Ovary (tissue), 9 donors: ENCODE results near the gene EEF2K. TPM values are rescaled to one million over a fixed set of nuclear protein-coding genes. Genes with fewer than 3 reads are reported as not detected.

Experiments used
- DNase-seq, 5 donors: peaks; one replicate each; pipeline ENCODE4 v3.0.0-alpha.2; 2019 to 2020
- H3K27ac ChIP-seq, 2 donors: fragments of 200-600 bp; one replicate each; pipeline versions ENCODE4 v1.5.1 to v1.8.0; 2019 to 2022
- H3K27me3 ChIP-seq: fragments of 200-600 bp; one replicate; pipeline ENCODE4 v1.8.0; 2022
- H3K36me3 ChIP-seq: fragments of 200-600 bp; sonication (generic); one replicate; pipeline ENCODE4 v1.5.1; 2019
- H3K4me1 ChIP-seq: one replicate; pipeline ENCODE4 v1.8.1; 2013; ENCODE audit warnings: mild to moderate bottlenecking, moderate library complexity; ENCODE audit not compliant: insufficient read depth
- H3K4me3 ChIP-seq: fragments of 200-600 bp; sonication (generic); one replicate; pipeline ENCODE4 v1.5.1; 2017
- H3K9me3 ChIP-seq, 2 donors: fragments of 200-600 bp in 1 of 2; sonication (generic) in 1 of 2; one replicate each; pipeline versions ENCODE4 v1.5.1 to v1.8.1; 2013 to 2019; ENCODE audit warnings: mild to moderate bottlenecking in 1 of 2, moderate library complexity in 1 of 2
- EP300 ChIP-seq: sonication (generic); formaldehyde crosslinking; IDR thresholded peaks from one replicate; pipeline ENCODE4 v1.6.1; 2017; ENCODE audit warnings: antibody characterized with exemption
- POLR2A ChIP-seq: fragments of 450-650 bp; IDR thresholded peaks from one replicate; pipeline ENCODE4 v1.6.1; 2017; ENCODE audit warnings: antibody characterized with exemption, mild to moderate bottlenecking, moderate library complexity
- WGBS, 3 donors: extraction: QIAGEN DNeasy Blood & Tissue Kit in 1 of 3; methylation state at CpG; one replicate each; pipeline versions ENCODE4 v1.1.5 to v1.1.7; 2013 to 2017; 5-methylcytosine and 5-hydroxymethylcytosine counted together
- intact Hi-C, 4 donors: fragments of 100-400 bp; cut with DNase I; formaldehyde crosslinking; loops; one replicate each; pipeline versions ENCODE4 v1.11.0 to v1.15.1; 2022 to 2023
- polyA plus RNA-seq, 2 donors: library from polyadenylated mRNA; stranded (reverse); fragments of 200-250 nt in 1 of 2; fragments of 350-450 nt in 1 of 2; fragmentation: Illumina TruSeq in 1 of 2; extraction: RNeasy Lipid Tissue Mini Kit (QIAGEN cat#74804) in 1 of 2; gene quantifications; one replicate each; pipeline ENCODE4 v1.2.3, GENCODE V29; 2013 to 2014
- total RNA-seq, 7 donors: library from RNA; depleted of rRNA in 2 of 7; stranded (reverse); fragments of >200 nt in 2 of 7; fragmentation: NEBNext Ultra II Directional in 3 of 7; extraction: Animal tissue kit (Norgen Biotek cat#: 25700) in 3 of 7; gene quantifications; one replicate each; pipeline versions ENCODE4 v1.1.0 to v1.2.4, GENCODE V29; 2016 to 2023
- TF ChIP-seq, protein P1 (sequence below), 3 donors: fragments of 450-650 bp in 2 of 3; fragments of 200-600 bp in 1 of 3; IDR thresholded peaks; one replicate each; pipeline versions ENCODE4 v1.5.1 to v1.8.0; 2016 to 2022; ENCODE audit warnings: antibody characterized with exemption in 3 of 3, mild to moderate bottlenecking in 1 of 3
- donor health status: DM: no; HTN: no; CAD: no; lungs with moderate emphysema.
- donor health status: DM: no; HTN: no; CAD: no.
- donor health status: Bipolar disorder and iron deficiency.
- donor health status: DM: yes; HTN: yes; CAD: no.
- donor health status: DM: no; HTN: no; CAD: no.
- donor health status: DM: yes; HTN: yes; CAD: no.

The EEF2K gene
- total and polyA plus RNA-seq, 9 donors = 8.1 to 37.6 (median 26.0) TPM

GRCh38 chr16:22282254-22282892 is 76.3 kb downstream of the EEF2K start:
- Histone ChIP-seq H3K27ac (no peak overlapping the region), H3K4me3 (no peak overlapping the region), H3K4me1 (no peaks in the 10 kb centered on the region), H3K36me3 (no peaks in the 10 kb centered on the region), H3K9me3 (no peaks in the 10 kb centered on the region), H3K27me3 (no peaks in the 10 kb centered on the region)
- no peak for DNase-seq
- intact Hi-C loops = no loop called here
- WGBS, 3 donors = 81 to 86% (median 83%) methylated on average over 5 of the region's 5 CpGs
- TF ChIP-seq POLR2A = no peak
- TF ChIP-seq, protein P1, sequence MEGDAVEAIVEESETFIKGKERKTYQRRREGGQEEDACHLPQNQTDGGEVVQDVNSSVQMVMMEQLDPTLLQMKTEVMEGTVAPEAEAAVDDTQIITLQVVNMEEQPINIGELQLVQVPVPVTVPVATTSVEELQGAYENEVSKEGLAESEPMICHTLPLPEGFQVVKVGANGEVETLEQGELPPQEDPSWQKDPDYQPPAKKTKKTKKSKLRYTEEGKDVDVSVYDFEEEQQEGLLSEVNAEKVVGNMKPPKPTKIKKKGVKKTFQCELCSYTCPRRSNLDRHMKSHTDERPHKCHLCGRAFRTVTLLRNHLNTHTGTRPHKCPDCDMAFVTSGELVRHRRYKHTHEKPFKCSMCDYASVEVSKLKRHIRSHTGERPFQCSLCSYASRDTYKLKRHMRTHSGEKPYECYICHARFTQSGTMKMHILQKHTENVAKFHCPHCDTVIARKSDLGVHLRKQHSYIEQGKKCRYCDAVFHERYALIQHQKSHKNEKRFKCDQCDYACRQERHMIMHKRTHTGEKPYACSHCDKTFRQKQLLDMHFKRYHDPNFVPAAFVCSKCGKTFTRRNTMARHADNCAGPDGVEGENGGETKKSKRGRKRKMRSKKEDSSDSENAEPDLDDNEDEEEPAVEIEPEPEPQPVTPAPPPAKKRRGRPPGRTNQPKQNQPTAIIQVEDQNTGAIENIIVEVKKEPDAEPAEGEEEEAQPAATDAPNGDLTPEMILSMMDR (IDR thresholded peaks at IDR 0.05) = no peak
- no peak for TF ChIP-seq EP300

GRCh38 chr16:22284637-22285036 is 78.6 kb downstream of the EEF2K start:
- no peaks in the 10 kb centered on the region for H3K4me1 ChIP-seq
- no peaks in the 10 kb centered on the region for H3K9me3 ChIP-seq
- no peak overlapping the region for H3K27ac ChIP-seq
- DNase-seq = no peak
- H3K27me3 ChIP-seq = no peaks in the 10 kb centered on the region
- TF ChIP-seq, protein P1 (IDR thresholded peaks at IDR 0.05) = no peak
- TF ChIP-seq POLR2A (no peak), EP300 (no peak)
- no peak overlapping the region for H3K4me3 ChIP-seq
- WGBS, 3 donors = 44 to 61% (median 56%) methylated on average over 9 of the region's 9 CpGs
- H3K36me3 ChIP-seq = no peaks in the 10 kb centered on the region
- intact Hi-C loops = no loop called here

DNA sequence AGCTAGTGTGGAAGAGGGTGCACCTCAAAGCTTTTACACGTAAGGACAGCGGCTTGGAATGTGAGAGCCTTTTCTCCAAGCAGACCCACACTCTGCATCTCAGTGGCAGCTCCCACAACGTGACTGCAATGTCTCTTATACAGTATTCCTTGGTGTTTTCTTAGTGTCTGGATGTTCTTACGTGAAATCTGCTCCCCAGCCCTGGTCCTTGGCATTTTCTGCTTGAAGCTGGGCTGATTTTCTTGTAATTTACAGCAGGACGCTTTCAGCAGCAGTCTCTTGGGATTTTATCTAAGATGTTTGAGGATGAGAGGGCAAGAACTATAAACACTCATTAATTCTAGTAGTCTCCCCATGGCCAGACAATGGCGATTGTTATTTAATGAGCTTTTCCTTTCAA is 79.0 kb downstream of the EEF2K start:
- no peak overlapping the region for H3K4me3 ChIP-seq
- no peak for DNase-seq
- intact Hi-C loops = no loop called here
- H3K9me3 ChIP-seq = no peaks in the 10 kb centered on the region
- no peak for TF ChIP-seq EP300
- TF ChIP-seq, protein P1 (IDR thresholded peaks at IDR 0.05) = no peak
- no peak for TF ChIP-seq POLR2A
- H3K4me1 ChIP-seq = no peaks in the 10 kb centered on the region
- H3K36me3 ChIP-seq = no peaks in the 10 kb centered on the region
- no peak overlapping the region for H3K27ac ChIP-seq
- no peaks in the 10 kb centered on the region for H3K27me3 ChIP-seq
- WGBS, 3 donors = 45 to 49% (median 46%) methylated on average over 6 of the region's 6 CpGs

DNA sequence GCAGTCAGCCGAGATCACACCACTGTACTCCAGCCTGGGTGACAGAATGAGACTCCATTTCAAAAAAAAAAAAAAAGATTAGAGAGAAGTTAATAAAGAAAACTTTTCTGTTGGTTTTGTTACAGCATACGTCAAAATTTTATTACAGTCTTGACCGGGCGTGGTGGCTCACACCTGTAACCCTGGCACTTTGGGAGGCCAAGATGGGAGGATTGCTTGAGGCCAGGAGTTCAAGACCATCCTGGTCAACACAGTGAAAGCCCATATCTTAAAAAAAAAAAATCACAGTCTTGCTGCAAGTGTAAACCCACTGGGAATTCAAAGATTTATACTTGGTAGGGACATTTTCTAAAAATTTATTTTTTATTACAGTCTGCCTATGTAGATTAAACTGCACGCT is 84.9 kb downstream of the EEF2K start:
- Histone ChIP-seq H3K36me3 (no peaks in the 10 kb centered on the region), H3K27ac (no peak overlapping the region), H3K9me3 (no peaks in the 10 kb centered on the region), H3K4me1 (no peaks in the 10 kb centered on the region), H3K4me3 (no peak overlapping the region), H3K27me3 (no peaks in the 10 kb centered on the region)
- DNase-seq = no peak
- intact Hi-C loops = loop anchor here in 3 of 4 donors (10.0 kb wide), 1 partner anchor 286 kb away; the partner anchor contains the start of genes MOSMO (in 3 of the 3) and PDZD9 (in 3 of the 3)
- no peak for TF ChIP-seq POLR2A
- 89 to 93% (median 90%) methylated on average over 5 of the region's 5 CpGs for WGBS, 3 donors

DNA sequence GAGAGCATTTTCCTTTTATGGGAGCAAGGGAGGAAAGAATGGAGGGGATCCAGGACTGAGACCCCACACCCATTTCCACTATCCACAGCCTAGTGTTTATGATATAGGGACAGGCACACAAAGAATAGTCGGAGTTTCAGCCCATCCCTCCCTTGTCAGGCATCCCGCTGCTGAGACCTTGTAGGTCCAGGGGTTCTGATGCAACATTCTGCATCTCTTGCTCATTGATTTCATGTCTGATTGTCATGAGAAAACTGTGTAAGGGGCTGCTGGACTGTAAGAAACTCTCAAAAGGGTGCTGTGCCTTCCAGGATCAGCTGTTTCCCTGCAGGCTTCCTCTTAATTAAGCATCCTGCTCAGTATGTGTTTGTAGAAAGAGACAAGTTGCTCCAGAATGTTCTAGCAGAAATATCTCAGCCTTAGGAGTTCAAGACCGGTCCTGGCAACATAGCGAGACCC is 85.8 kb downstream of the EEF2K start:
- intact Hi-C loops = loop anchor here in 3 of 4 donors (10.0 kb wide), 1 partner anchor 287 kb away; the partner anchor contains the start of genes MOSMO (in 3 of the 3) and PDZD9 (in 3 of the 3)
- H3K27me3 ChIP-seq = no peaks in the 10 kb centered on the region
- H3K9me3 ChIP-seq = no peaks in the 10 kb centered on the region
- no peaks in the 10 kb centered on the region for H3K36me3 ChIP-seq
- H3K27ac ChIP-seq = no peak overlapping the region
- TF ChIP-seq, protein P1 (IDR thresholded peaks at IDR 0.05) = no peak
- TF ChIP-seq POLR2A (no peak), EP300 (no peak)
- DNase-seq = no peak
- no peaks in the 10 kb centered on the region for H3K4me1 ChIP-seq
- 24 to 32% (median 31%) methylated on average over 4 of the region's 4 CpGs for WGBS, 3 donors
- H3K4me3 ChIP-seq = no peak overlapping the region
